ENCODE results near the gene CCM2. TPM values are rescaled to one million over a fixed set of nuclear protein-coding genes. Genes with fewer than 3 reads are reported as not detected.

The CCM2 gene
- total and polyA plus RNA-seq, 2 of the 8 experiments (the other 6 are each of a cell fraction or from before 2014, with no cell fraction given) = 31.6 to 41.2 TPM

DNA sequence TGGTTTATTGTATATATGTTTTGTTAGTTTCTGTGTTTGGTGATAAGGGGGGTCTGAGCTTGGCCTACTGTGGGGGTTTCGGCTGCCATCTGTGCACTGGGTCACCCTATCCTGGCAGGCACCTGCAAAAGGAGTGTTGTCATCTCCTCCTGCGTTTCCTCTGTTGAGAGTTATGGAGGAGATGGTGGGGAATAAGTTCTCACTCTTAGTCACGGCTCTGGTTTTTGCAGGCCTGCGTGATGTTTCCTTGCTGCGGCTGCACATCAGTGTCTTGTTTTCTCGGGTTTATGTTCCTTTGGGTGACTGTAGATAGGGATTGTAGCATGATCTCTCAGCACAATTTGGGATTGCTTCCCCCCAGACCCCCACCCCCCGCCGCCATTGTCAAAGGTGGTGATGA is 36.8 kb downstream of the CCM2 start (continued):
- TF ChIP-seq SIX5 (IDR thresholded peaks at IDR 0.05; ENCODE audit: low read depth, low read length) (no peak), EP300 (IDR thresholded peaks at IDR 0.05; ENCODE audit: borderline replicate concordance in 1 of 2, low read depth in 2 of 2, low read length in 2 of 2) (no peak)

All from H1 (cell line).